HCT116 (cell line): Measurements from ENCODE around the gene LTBP1. TPM values are rescaled to one million over a fixed set of nuclear protein-coding genes. Genes with fewer than 3 reads are reported as not detected.

Source experiments
- ATAC-seq: fragments of 200-7000 bp; cut with Tn5 transposase; 2 replicates; pipeline ENCODE4 v1.9.1; 2020; ENCODE audit warnings: mild to moderate bottlenecking, moderate library complexity
- BruUV-seq: library from RNA; stranded (reverse); fragments of 400-500 nt; replicated peaks from 2 replicates; lab custom pipeline; 2021; lab: Mats Ljungman, UMichigan
- CTCF ChIA-PET: fragments of 300-600 bp; sonication (Branson Sonifier 250); formaldehyde crosslinking; loops from one replicate; lab custom pipeline; 2021; ENCODE audit warnings: antibody characterized with exemption; lab: Charles Lee
- POLR2A ChIA-PET: fragments of 300-600, 350-600 bp; sonication (Branson Sonifier 250); formaldehyde crosslinking; loops from one replicate; lab custom pipeline; 2021; ENCODE audit warnings: antibody characterized with exemption; lab: Charles Lee
- RAD21 ChIA-PET, 2 experiments: fragments of 300-600 bp; sonication (Branson Sonifier 250); formaldehyde crosslinking; loops; one replicate each; lab custom pipeline; 2023; ENCODE audit warnings: low total read pairs in 2 of 2; ENCODE audit not compliant: uncharacterized antibody in 2 of 2, unreplicated experiment in 2 of 2, low non-redundant PET in 1 of 2; lab: Charles Lee
- DNase-seq: peaks from one replicate; pipeline ENCODE4 v3.0.0-alpha.2; 2010; ENCODE audit warnings: low read depth, low spot score
- H2AFZ ChIP-seq: fragments of 200-600 bp; shearing (Covaris generic), sonication (generic); 2 replicates; pipeline ENCODE4 v1.6.1; 2017; ENCODE audit warnings: low read depth, mixed run types, mixed read lengths, antibody characterized with exemption, low read length; ENCODE audit not compliant: poor library complexity, severe bottlenecking
- H3K27ac ChIP-seq: 2 replicates; pipeline ENCODE4 v1.5.1; 2012; ENCODE audit warnings: low read depth, low read length
- H3K27me3 ChIP-seq: fragments of 200-600 bp; sonication (generic); 2 replicates; pipeline ENCODE4 v1.6.1; 2016; ENCODE audit warnings: mixed run types, low read length, mixed read lengths; ENCODE audit not compliant: insufficient read depth
- H3K36me3 ChIP-seq, 2 experiments: fragments of 200-500 bp in 1 of 2; fragments of 200-600 bp in 1 of 2; sonication (Bioruptor generic) in 1 of 2; sonication (generic) in 1 of 2; 2 replicates each; pipeline versions ENCODE4 v1.5.1 to v1.6.1; 2014 to 2016; ENCODE audit warnings: low read length in 2 of 2, inconsistent platforms in 1 of 2, mixed read lengths in 1 of 2, mixed run types in 1 of 2; ENCODE audit not compliant: insufficient read depth in 2 of 2, control insufficient read depth in 1 of 2
- H3K4me1 ChIP-seq, 2 experiments: fragments of 200-600 bp in 1 of 2; sonication (generic) in 1 of 2; 2 replicates each; pipeline versions ENCODE4 v1.5.1 to v1.6.1; 2012 to 2017; ENCODE audit warnings: low read length in 2 of 2, inconsistent platforms in 1 of 2, mild to moderate bottlenecking in 1 of 2, mixed read lengths in 1 of 2, mixed run types in 1 of 2, moderate library complexity in 1 of 2; ENCODE audit not compliant: insufficient read depth in 2 of 2, control insufficient read depth in 1 of 2
- H3K4me2 ChIP-seq: fragments of 200-600 bp; sonication (generic); 2 replicates; pipeline ENCODE4 v1.6.1; 2017; ENCODE audit warnings: mixed run types, low read length, mixed read lengths
- H3K4me3 ChIP-seq, 2 experiments: fragments of 200-600 bp in 1 of 2; sonication (generic) in 1 of 2; replicated peaks in 1 of 2; 2 replicates each; pipeline ENCODE4 v1.5.1; 2011 to 2016; ENCODE audit warnings: low read length in 2 of 2, control low read depth in 1 of 2, low read depth in 1 of 2, mild to moderate bottlenecking in 1 of 2, mixed read lengths in 1 of 2, mixed run types in 1 of 2
- H3K79me2 ChIP-seq: fragments of 200-600 bp; sonication (generic); 2 replicates; pipeline ENCODE4 v1.6.1; 2017; ENCODE audit warnings: mild to moderate bottlenecking, mixed run types, low read length, moderate library complexity, mixed read lengths; ENCODE audit not compliant: insufficient read depth
- H3K9ac ChIP-seq: fragments of 200-600 bp; sonication (generic); 2 replicates; pipeline ENCODE4 v1.6.1; 2016; ENCODE audit warnings: low read length, mixed read lengths
- H3K9me2 ChIP-seq: fragments of 200-600 bp; sonication (generic), shearing (Covaris generic); 2 replicates; pipeline ENCODE4 v1.6.1; 2017; ENCODE audit warnings: mixed run types, mild to moderate bottlenecking, moderate library complexity; ENCODE audit not compliant: insufficient read depth
- H3K9me3 ChIP-seq, 2 experiments: fragments of 200-500 bp in 1 of 2; fragments of 200-600 bp in 1 of 2; sonication (Bioruptor generic) in 1 of 2; sonication (generic) in 1 of 2; 2 replicates each; pipeline ENCODE4 v1.6.1; 2014 to 2017; ENCODE audit warnings: low read length in 2 of 2, mixed read lengths in 2 of 2, inconsistent platforms in 1 of 2, low read depth in 1 of 2, mild to moderate bottlenecking in 1 of 2, mixed run types in 1 of 2, moderate library complexity in 1 of 2; ENCODE audit not compliant: control insufficient read depth in 1 of 2, insufficient read depth in 1 of 2
- H4K20me1 ChIP-seq: fragments of 200-600 bp; sonication (generic), shearing (Covaris generic); 2 replicates; pipeline ENCODE4 v1.6.1; 2017; ENCODE audit warnings: mixed run types, mild to moderate bottlenecking, moderate library complexity; ENCODE audit not compliant: insufficient read depth
- CBX3 ChIP-seq: IDR thresholded peaks from 2 replicates; pipeline ENCODE4 v1.6.1; 2012; ENCODE audit warnings: low read depth
- CEBPB ChIP-seq: IDR thresholded peaks from 2 replicates; pipeline ENCODE4 v1.6.1; 2012; ENCODE audit warnings: low read depth
- CTCF ChIP-seq, 3 experiments: fragments of 200-600 bp in 1 of 3; sonication (generic) in 1 of 3; IDR thresholded peaks in 2 of 3; conservative IDR thresholded peaks in 1 of 3; 2 replicates each; pipeline ENCODE4 v1.5.1; 2012 to 2017; ENCODE audit warnings: low read depth in 2 of 3, low read length in 2 of 3, antibody characterized with exemption in 1 of 3, borderline replicate concordance in 1 of 3, control low read depth in 1 of 3, mild to moderate bottlenecking in 1 of 3, mixed read lengths in 1 of 3, mixed run types in 1 of 3, moderate library complexity in 1 of 3; ENCODE audit not compliant: insufficient read depth in 1 of 3
- EZH2 ChIP-seq: fragments of 200-600 bp; sonication (generic); IDR thresholded peaks from 2 replicates; pipeline ENCODE4 v1.6.1; 2017; ENCODE audit warnings: antibody characterized with exemption, mixed run types
- POLR2AphosphoS5 ChIP-seq: IDR thresholded peaks from 2 replicates; pipeline ENCODE4 v1.6.1; 2011; ENCODE audit warnings: mild to moderate bottlenecking, low read depth, low read length, moderate library complexity
- SIN3A ChIP-seq: IDR thresholded peaks from 2 replicates; pipeline ENCODE4 v1.6.1; 2012; ENCODE audit warnings: low read depth
- SRF ChIP-seq: IDR thresholded peaks from 2 replicates; pipeline ENCODE4 v1.6.1; 2012; ENCODE audit warnings: low read depth
- YY1 ChIP-seq: IDR thresholded peaks from 2 replicates; pipeline ENCODE4 v1.6.1; 2011; ENCODE audit warnings: low read length, low read depth, moderate library complexity, mild to moderate bottlenecking; ENCODE audit not compliant: insufficient replicate concordance; ENCODE audit errors: extremely low read depth
- ZNF274 ChIP-seq: fragments of 200-500 bp; sonication (Bioruptor generic); IDR thresholded peaks from 2 replicates; pipeline ENCODE4 v1.6.1; 2014; ENCODE audit warnings: mild to moderate bottlenecking, low read depth, low read length, inconsistent platforms
- intact Hi-C: fragments of 100-400 bp; cut with micrococcal nuclease; formaldehyde crosslinking; loops from 2 replicates; pipeline ENCODE4 v1.10.0; 2022
- total RNA-seq: library from RNA; stranded (reverse); gene quantifications from one replicate; pipeline ENCODE4 v1.2.1, GENCODE V29; 2021; ENCODE audit not compliant: unreplicated experiment
- TF ChIP-seq, protein P1 (sequence below): IDR thresholded peaks from 2 replicates; pipeline ENCODE4 v1.6.1; 2012

Gene LTBP1
- total RNA-seq, 1 experiment from 2014 or later: 5.1 TPM

GRCh38 chr2:33083699-33084387 is 137.1 kb downstream of the LTBP1 start:
- Histone ChIP-seq H3K27me3 (no peaks in the 10 kb centered on the region), H3K9ac (no peak overlapping the region), H2AFZ (no peak overlapping the region), H3K9me2 (no peaks in the 10 kb centered on the region), H3K79me2 (no peaks in the 10 kb centered on the region), H3K27ac (no peak overlapping the region), H4K20me1 (no peaks in the 10 kb centered on the region), H3K4me1 (peaks cover 0 to 5% of the 10 kb centered on the region in 2 experiments; a peak in 3 of 4 replicates), H3K36me3 (no peaks in the 10 kb centered on the region), H3K4me3 (no peak overlapping the region), H3K4me2 (no peak overlapping the region), H3K9me3 (no peaks in the 10 kb centered on the region)
- ChIA-PET POLR2A (no interaction called here), CTCF (no interaction called here), RAD21 (no interaction called here)
- no TSS peak for BruUV-seq
- intact Hi-C loops: no loop called here
- ATAC-seq (no peak), DNase-seq (no peak)
- TF ChIP-seq, protein P1, sequence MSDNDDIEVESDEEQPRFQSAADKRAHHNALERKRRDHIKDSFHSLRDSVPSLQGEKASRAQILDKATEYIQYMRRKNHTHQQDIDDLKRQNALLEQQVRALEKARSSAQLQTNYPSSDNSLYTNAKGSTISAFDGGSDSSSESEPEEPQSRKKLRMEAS: no peak
- TF ChIP-seq SRF (no peak), CTCF (IDR thresholded peaks at IDR 0.05 in 2 of 3, conservative IDR thresholded peaks at IDR 0.05 in 1 of 3; ENCODE audit: borderline replicate concordance in 1 of 3, insufficient read depth in 1 of 3, low read depth in 2 of 3, low read length in 2 of 3) (no peak), CEBPB (no peak), EZH2 (no peak), CBX3 (no peak), ZNF274 (no peak), POLR2AphosphoS5 (no peak), YY1 (no peak), SIN3A (no peak)
